ENCODE data around the gene VAV2. TPM values are rescaled to one million over a fixed set of nuclear protein-coding genes. Genes with fewer than 3 reads are reported as not detected.
A peak's percentile ranks its signal among the peaks of the same experiment; 100 is the strongest.

The VAV2 gene
- total and polyA plus RNA-seq, 9 of the 15 experiments (the other 6 are each of a cell fraction or from before 2014, with no cell fraction given): 0.01 to 2.7 (median 1.0) TPM; not detected in 1

GRCh38 chr9:133768859-133769510, 223.1 kb downstream of the VAV2 start:
- WGBS (ENCODE audit: insufficient coverage, low coverage, missing lambda C conversion rate): 1% methylated on average over 11 of the region's 15 CpGs
- ChIA-PET POLR2A (interaction anchor here (0.9 kb wide), 1 partner anchor 22 kb away, joined by 3 read pairs; no protein-coding TSS in a partner anchor), CTCF (ENCODE audit: low intra/inter-chr PET ratio) (no interaction called here)
- in situ Hi-C loops (cut with MboI): no loop called here
- FAIRE-seq: peak; percentile 35
- Histone ChIP-seq H3K27ac (ENCODE audit: extremely low read depth, low read depth, low read length) (no peak overlapping the region), H3K4me3 (no peak overlapping the region), H3K9ac (ENCODE audit: insufficient read depth in 1 of 2, low read depth in 2 of 2, low read length in 2 of 2) (no peak overlapping the region), H4K20me1 (replicated peaks; ENCODE audit: control insufficient read depth, insufficient read depth, low read length) (no peaks in the 10 kb centered on the region), H3K36me3 (ENCODE audit: control insufficient read depth, insufficient read depth, low read length) (no peaks in the 10 kb centered on the region), H3K27me3 (ENCODE audit: control insufficient read depth in 2 of 2, insufficient read depth in 2 of 2, low read length in 2 of 2) (no peaks in the 10 kb centered on the region; a peak in 2 of 5 replicates), H3K9me1 (ENCODE audit: control insufficient read depth, insufficient read depth, low read length) (no peaks in the 10 kb centered on the region), H3K4me2 (ENCODE audit: insufficient read depth, low read length) (no peak overlapping the region), H3K4me1 (replicated peaks in 1 of 2; ENCODE audit: control insufficient read depth in 2 of 2, insufficient read depth in 2 of 2, low read length in 2 of 2) (no peaks in the 10 kb centered on the region), H3K79me2 (ENCODE audit: control insufficient read depth, insufficient read depth, low read length) (no peaks in the 10 kb centered on the region), H3K9me3 (replicated peaks; ENCODE audit: control insufficient read depth, insufficient read depth, low read depth, low read length) (peaks cover 3% of the 10 kb centered on the region), H2AFZ (ENCODE audit: low read depth, low read length) (no peak overlapping the region)
- DNase-seq (ENCODE audit: extremely low read depth in 1 of 4, low spot score in 3 of 4): peak; percentile 47 to 63 (median 54)
- intact Hi-C loops (cut with micrococcal nuclease): no loop called here
- BruUV-seq (replicated peaks): no TSS peak
- TF ChIP-seq, protein P1, sequence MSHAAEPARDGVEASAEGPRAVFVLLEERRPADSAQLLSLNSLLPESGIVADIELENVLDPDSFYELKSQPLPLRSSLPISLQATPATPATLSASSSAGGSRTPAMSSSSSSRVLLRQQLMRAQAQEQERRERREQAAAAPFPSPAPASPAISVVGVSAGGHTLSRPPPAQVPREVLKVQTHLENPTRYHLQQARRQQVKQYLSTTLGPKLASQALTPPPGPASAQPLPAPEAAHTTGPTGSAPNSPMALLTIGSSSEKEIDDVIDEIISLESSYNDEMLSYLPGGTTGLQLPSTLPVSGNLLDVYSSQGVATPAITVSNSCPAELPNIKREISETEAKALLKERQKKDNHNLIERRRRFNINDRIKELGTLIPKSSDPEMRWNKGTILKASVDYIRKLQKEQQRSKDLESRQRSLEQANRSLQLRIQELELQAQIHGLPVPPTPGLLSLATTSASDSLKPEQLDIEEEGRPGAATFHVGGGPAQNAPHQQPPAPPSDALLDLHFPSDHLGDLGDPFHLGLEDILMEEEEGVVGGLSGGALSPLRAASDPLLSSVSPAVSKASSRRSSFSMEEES (CRISPR knock-in tag; IDR thresholded peaks at IDR 0.05): no peak
- peak; percentile 32; the same call in 1 of the 2 replicates for TF ChIP-seq REST (IDR thresholded peaks at IDR 0.05; ENCODE audit: borderline replicate concordance)
- no peak for TF ChIP-seq REST (CRISPR knock-in tag; IDR thresholded peaks at IDR 0.05; ENCODE audit: low read depth)
- TF ChIP-seq ZNF445 (CRISPR knock-in tag; IDR thresholded peaks at IDR 0.05; ENCODE audit: low read depth): no peak
- peak in 1 of 2 experiments; percentile 58; a peak in 2 of 4 replicates for TF ChIP-seq RAD21 (CRISPR knock-in tag; conservative IDR thresholded peaks at IDR 0.05 in 1 of 2, IDR thresholded peaks at IDR 0.05 in 1 of 2)
- TF ChIP-seq, protein P2, sequence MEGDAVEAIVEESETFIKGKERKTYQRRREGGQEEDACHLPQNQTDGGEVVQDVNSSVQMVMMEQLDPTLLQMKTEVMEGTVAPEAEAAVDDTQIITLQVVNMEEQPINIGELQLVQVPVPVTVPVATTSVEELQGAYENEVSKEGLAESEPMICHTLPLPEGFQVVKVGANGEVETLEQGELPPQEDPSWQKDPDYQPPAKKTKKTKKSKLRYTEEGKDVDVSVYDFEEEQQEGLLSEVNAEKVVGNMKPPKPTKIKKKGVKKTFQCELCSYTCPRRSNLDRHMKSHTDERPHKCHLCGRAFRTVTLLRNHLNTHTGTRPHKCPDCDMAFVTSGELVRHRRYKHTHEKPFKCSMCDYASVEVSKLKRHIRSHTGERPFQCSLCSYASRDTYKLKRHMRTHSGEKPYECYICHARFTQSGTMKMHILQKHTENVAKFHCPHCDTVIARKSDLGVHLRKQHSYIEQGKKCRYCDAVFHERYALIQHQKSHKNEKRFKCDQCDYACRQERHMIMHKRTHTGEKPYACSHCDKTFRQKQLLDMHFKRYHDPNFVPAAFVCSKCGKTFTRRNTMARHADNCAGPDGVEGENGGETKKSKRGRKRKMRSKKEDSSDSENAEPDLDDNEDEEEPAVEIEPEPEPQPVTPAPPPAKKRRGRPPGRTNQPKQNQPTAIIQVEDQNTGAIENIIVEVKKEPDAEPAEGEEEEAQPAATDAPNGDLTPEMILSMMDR (IDR thresholded peaks at IDR 0.05 in 2 of 3, conservative IDR thresholded peaks at IDR 0.05 in 1 of 3; ENCODE audit: insufficient read depth in 2 of 3, low read depth in 1 of 3, low read length in 3 of 3): peak; percentile 53 to 63 (median 56)
- peak; percentile 86 for ATAC-seq

Measured in K562 (cell line).